H1 (cell line): ENCODE data around the gene SDC4.

Experiments
- MAFK ChIP-seq: IDR thresholded peaks from 2 replicates; pipeline ENCODE4 v1.6.1; 2012; ENCODE audit warnings: low read depth, mild to moderate bottlenecking, improper control_type of control experiment, low read length
- SP2 ChIP-seq: IDR thresholded peaks from 2 replicates; pipeline ENCODE4 v1.6.1; 2012; ENCODE audit warnings: mild to moderate bottlenecking, low read length, inconsistent platforms

- TF ChIP-seq SP2 (no peak), MAFK (no peak)
Observed at GRCh38 chr20:45337367-45338120, 10.7 kb downstream of the SDC4 start.
